ENCODE measurements around the gene CRYBA1.
A peak's percentile ranks its signal among the peaks of the same experiment; 100 is the strongest.

CRYBA1 gene

DNA sequence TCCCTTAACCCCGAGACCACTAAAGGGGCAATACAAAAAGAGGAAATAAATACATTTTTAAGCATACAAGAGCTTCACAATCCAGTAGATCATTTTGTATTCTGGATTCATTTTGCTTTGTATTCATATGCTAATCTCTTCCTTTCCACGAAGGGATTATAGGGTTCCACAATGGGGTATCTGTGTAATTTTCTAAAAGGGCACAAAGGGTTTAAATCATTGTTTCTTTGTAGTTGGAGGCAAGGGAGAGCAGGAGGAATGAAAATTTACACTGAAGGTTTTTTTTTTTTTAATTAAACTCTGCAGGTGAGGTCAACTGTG lies 47.9 kb downstream of the CRYBA1 start:
- Histone ChIP-seq H2BK15ac (replicated peaks; ENCODE audit: low read depth) (no peak overlapping the region), H2BK120ac (ENCODE audit: low read depth, low read length) (no peak overlapping the region), H3K4me3 (ENCODE audit: low read length) (peak overlapping the region; percentile 35), H3K4me1 (ENCODE audit: control insufficient read depth, low read depth, low read length) (no peaks in the 10 kb centered on the region), H3K4ac (ENCODE audit: low read depth, low read length) (no peak overlapping the region), H3K23ac (ENCODE audit: low read length) (no peak overlapping the region), H3K79me2 (ENCODE audit: control insufficient read depth, insufficient read depth, low read length) (peaks cover 39% of the 10 kb centered on the region), H3K27ac (ENCODE audit: low read depth, low read length) (peak overlapping the region; percentile 80), H2AK5ac (ENCODE audit: low read length) (no peak overlapping the region), H4K8ac (ENCODE audit: low read depth, low read length) (no peak overlapping the region), H3K27me3 (ENCODE audit: insufficient read depth, low read length, poor library complexity) (no peaks in the 10 kb centered on the region), H3K18ac (ENCODE audit: low read length) (no peak overlapping the region), H3K56ac (ENCODE audit: low read length) (peak overlapping the region; percentile 98), H2BK5ac (ENCODE audit: low read length) (no peak overlapping the region), H3K36me3 (ENCODE audit: control insufficient read depth, insufficient read depth, low read length) (no peaks in the 10 kb centered on the region), H3K79me1 (ENCODE audit: low read length) (no peaks in the 10 kb centered on the region), H4K5ac (ENCODE audit: low read length) (no peak overlapping the region), H3K9ac (ENCODE audit: low read length) (peak overlapping the region; percentile 86), H3K4me2 (ENCODE audit: low read length) (peak overlapping the region; percentile 92)
- WGBS (ENCODE audit: extremely low coverage, insufficient coverage, low lambda C conversion rate): no CpG with 5 or more reads among the region's 2 CpGs
- no peak for DNase-seq

DNA sequence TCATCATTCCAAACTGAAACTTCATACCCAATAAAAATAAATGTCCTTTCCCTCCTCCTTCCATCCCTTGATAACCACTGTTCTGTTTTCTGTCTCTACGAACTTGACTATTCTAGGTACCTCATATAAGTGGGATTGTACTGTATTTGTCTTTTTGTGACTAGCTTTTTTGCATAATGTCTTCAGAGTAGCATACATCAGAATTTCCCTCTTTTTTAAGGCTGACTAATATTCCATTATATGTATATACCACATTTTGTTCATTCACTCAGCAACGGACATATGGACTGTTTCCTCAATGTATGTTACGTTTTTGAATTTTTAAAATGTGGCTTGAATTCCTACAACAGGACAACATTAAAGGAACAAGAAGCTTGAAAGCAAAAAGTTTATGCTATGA lies 48.8 kb downstream of the CRYBA1 start:
- Histone ChIP-seq H3K79me1 (ENCODE audit: low read length) (no peaks in the 10 kb centered on the region), H2BK15ac (replicated peaks; ENCODE audit: low read depth) (no peak overlapping the region), H3K4me1 (ENCODE audit: control insufficient read depth, low read depth, low read length) (no peaks in the 10 kb centered on the region), H2BK120ac (ENCODE audit: low read depth, low read length) (no peak overlapping the region), H2AK5ac (ENCODE audit: low read length) (no peak overlapping the region), H3K79me2 (ENCODE audit: control insufficient read depth, insufficient read depth, low read length) (peaks cover 31% of the 10 kb centered on the region), H3K23ac (ENCODE audit: low read length) (no peak overlapping the region), H3K36me3 (ENCODE audit: control insufficient read depth, insufficient read depth, low read length) (no peaks in the 10 kb centered on the region), H3K4ac (ENCODE audit: low read depth, low read length) (no peak overlapping the region), H3K56ac (ENCODE audit: low read length) (no peak overlapping the region), H3K4me3 (ENCODE audit: low read length) (no peak overlapping the region), H4K8ac (ENCODE audit: low read depth, low read length) (no peak overlapping the region), H3K9ac (ENCODE audit: low read length) (no peak overlapping the region), H2BK5ac (ENCODE audit: low read length) (no peak overlapping the region), H3K4me2 (ENCODE audit: low read length) (no peak overlapping the region), H3K27me3 (ENCODE audit: insufficient read depth, low read length, poor library complexity) (no peaks in the 10 kb centered on the region), H3K18ac (ENCODE audit: low read length) (no peak overlapping the region), H3K27ac (ENCODE audit: low read depth, low read length) (no peak overlapping the region), H4K5ac (ENCODE audit: low read length) (no peak overlapping the region)
- DNase-seq: no peak
- no CpG with 5 or more reads among the region's 3 CpGs for WGBS (ENCODE audit: extremely low coverage, insufficient coverage, low lambda C conversion rate)

GRCh38 chr17:29299031-29299430 lies 52.4 kb downstream of the CRYBA1 start:
- H3K18ac ChIP-seq (ENCODE audit: low read length): no peak overlapping the region
- no peak overlapping the region for H3K4me2 ChIP-seq (ENCODE audit: low read length)
- no peaks in the 10 kb centered on the region for H3K4me1 ChIP-seq (ENCODE audit: control insufficient read depth, low read depth, low read length)
- no peaks in the 10 kb centered on the region for H3K36me3 ChIP-seq (ENCODE audit: control insufficient read depth, insufficient read depth, low read length)
- WGBS (ENCODE audit: extremely low coverage, insufficient coverage, low lambda C conversion rate): no CpG with 5 or more reads among the region's 2 CpGs
- no peak overlapping the region for H2BK15ac ChIP-seq (replicated peaks; ENCODE audit: low read depth)
- H4K5ac ChIP-seq (ENCODE audit: low read length): no peak overlapping the region
- H3K27me3 ChIP-seq (ENCODE audit: insufficient read depth, low read length, poor library complexity): no peaks in the 10 kb centered on the region
- H2AK5ac ChIP-seq (ENCODE audit: low read length): no peak overlapping the region
- no peak overlapping the region for H3K4ac ChIP-seq (ENCODE audit: low read depth, low read length)
- no peaks in the 10 kb centered on the region for H3K79me1 ChIP-seq (ENCODE audit: low read length)
- no peak overlapping the region for H2BK120ac ChIP-seq (ENCODE audit: low read depth, low read length)
- no peak overlapping the region for H2BK5ac ChIP-seq (ENCODE audit: low read length)
- no peak overlapping the region for H3K9ac ChIP-seq (ENCODE audit: low read length)
- H3K23ac ChIP-seq (ENCODE audit: low read length): no peak overlapping the region
- no peak for DNase-seq
- H3K79me2 ChIP-seq (ENCODE audit: control insufficient read depth, insufficient read depth, low read length): no peaks in the 10 kb centered on the region
- H3K4me3 ChIP-seq (ENCODE audit: low read length): no peak overlapping the region
- H3K27ac ChIP-seq (ENCODE audit: low read depth, low read length): no peak overlapping the region
- H4K8ac ChIP-seq (ENCODE audit: low read depth, low read length): no peak overlapping the region
- no peak overlapping the region for H3K56ac ChIP-seq (ENCODE audit: low read length)

DNA sequence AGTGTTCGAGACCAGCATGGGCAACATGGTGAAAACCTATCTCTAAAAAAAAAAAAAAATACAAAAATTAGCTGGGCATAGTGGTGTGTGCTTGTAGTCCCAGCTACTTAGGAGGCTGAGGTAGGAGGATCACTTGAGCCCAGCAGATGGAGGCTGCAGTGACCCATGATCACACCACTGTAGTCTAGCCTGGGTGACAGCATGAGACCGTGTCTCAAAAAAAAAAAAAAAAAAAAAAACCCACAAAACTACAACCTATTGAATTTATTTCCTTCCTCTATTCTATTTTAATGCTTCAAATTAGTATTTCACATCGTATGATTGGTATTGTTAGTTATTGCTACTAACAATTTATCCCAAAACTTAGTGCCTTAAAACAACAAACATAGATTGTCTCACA lies 56.7 kb downstream of the CRYBA1 start:
- Histone ChIP-seq H3K23ac (ENCODE audit: low read length) (no peak overlapping the region), H3K27me3 (ENCODE audit: insufficient read depth, low read length, poor library complexity) (no peaks in the 10 kb centered on the region), H3K18ac (ENCODE audit: low read length) (no peak overlapping the region), H3K79me1 (ENCODE audit: low read length) (no peaks in the 10 kb centered on the region), H3K4me1 (ENCODE audit: control insufficient read depth, low read depth, low read length) (no peaks in the 10 kb centered on the region), H3K79me2 (ENCODE audit: control insufficient read depth, insufficient read depth, low read length) (no peaks in the 10 kb centered on the region), H3K4me3 (ENCODE audit: low read length) (no peak overlapping the region), H3K4me2 (ENCODE audit: low read length) (no peak overlapping the region), H2BK120ac (ENCODE audit: low read depth, low read length) (no peak overlapping the region), H3K4ac (ENCODE audit: low read depth, low read length) (no peak overlapping the region), H2AK5ac (ENCODE audit: low read length) (no peak overlapping the region), H3K36me3 (ENCODE audit: control insufficient read depth, insufficient read depth, low read length) (no peaks in the 10 kb centered on the region), H4K8ac (ENCODE audit: low read depth, low read length) (no peak overlapping the region), H4K5ac (ENCODE audit: low read length) (no peak overlapping the region), H3K56ac (ENCODE audit: low read length) (no peak overlapping the region), H3K27ac (ENCODE audit: low read depth, low read length) (no peak overlapping the region), H2BK15ac (replicated peaks; ENCODE audit: low read depth) (no peak overlapping the region), H3K9ac (ENCODE audit: low read length) (no peak overlapping the region), H2BK5ac (ENCODE audit: low read length) (no peak overlapping the region)
- no peak for DNase-seq
- WGBS (ENCODE audit: extremely low coverage, insufficient coverage, low lambda C conversion rate): no CpG with 5 or more reads among the region's 3 CpGs

All from mesendoderm (in vitro differentiated cells).